Loucy (cell line): ENCODE data around the gene MYPN.

Experiments
- H2AFZ ChIP-seq: fragments of 200-600 bp; sonication (generic); 2 replicates; pipeline ENCODE4 v1.6.0; 2016; ENCODE audit warnings: antibody characterized with exemption, mild to moderate bottlenecking, low read length, moderate library complexity
- H3F3A ChIP-seq: fragments of 200-600 bp; 2 replicates; pipeline ENCODE4 v1.6.0; 2016; ENCODE audit warnings: antibody characterized with exemption, low read depth, mild to moderate bottlenecking
- H3K27me3 ChIP-seq: fragments of 200-600 bp; sonication (generic); 2 replicates; pipeline ENCODE4 v1.6.1; 2014; ENCODE audit warnings: low read length, mild to moderate bottlenecking; ENCODE audit not compliant: insufficient read depth, poor library complexity, severe bottlenecking
- H3K36me3 ChIP-seq: fragments of 200-600 bp; sonication (generic); 2 replicates; pipeline ENCODE4 v1.6.1; 2016; ENCODE audit warnings: low read length; ENCODE audit not compliant: insufficient read depth
- H3K4me1 ChIP-seq: fragments of 200-600 bp; sonication (generic); 2 replicates; pipeline ENCODE4 v1.5.1; 2014; ENCODE audit warnings: low read length, mild to moderate bottlenecking; ENCODE audit not compliant: insufficient read depth, poor library complexity, severe bottlenecking
- H3K4me2 ChIP-seq: fragments of 200-600 bp; sonication (generic); 2 replicates; pipeline ENCODE4 v1.6.0; 2014; ENCODE audit warnings: antibody characterized with exemption, low read length, low read depth, mild to moderate bottlenecking; ENCODE audit not compliant: poor library complexity, severe bottlenecking
- H3K4me3 ChIP-seq: fragments of 200-600 bp; sonication (generic); 2 replicates; pipeline ENCODE4 v1.5.1; 2014; ENCODE audit warnings: low read length, mild to moderate bottlenecking, mixed read lengths; ENCODE audit not compliant: poor library complexity, severe bottlenecking
- H3K79me2 ChIP-seq: fragments of 200-600 bp; sonication (generic); 2 replicates; pipeline ENCODE4 v1.6.1; 2014; ENCODE audit warnings: low read length; ENCODE audit not compliant: insufficient read depth
- H3K9ac ChIP-seq: fragments of 200-600 bp; sonication (generic); 2 replicates; pipeline ENCODE4 v1.6.0; 2014; ENCODE audit warnings: mild to moderate bottlenecking, low read depth, low read length, moderate library complexity; ENCODE audit not compliant: poor library complexity, severe bottlenecking
- H3K9me2 ChIP-seq: fragments of 200-600 bp; sonication (generic); replicated peaks from 2 replicates; pipeline ENCODE4 v1.6.1; 2016; ENCODE audit warnings: low read depth, low read length, mixed read lengths
- H3K9me3 ChIP-seq: fragments of 200-600 bp; sonication (generic); 2 replicates; pipeline ENCODE4 v1.6.1; 2014; ENCODE audit warnings: mild to moderate bottlenecking, antibody characterized with exemption, low read length, low read depth; ENCODE audit not compliant: insufficient read depth
- H4K20me1 ChIP-seq: fragments of 200-600 bp; sonication (generic); 2 replicates; pipeline ENCODE4 v1.6.0; 2014; ENCODE audit warnings: antibody characterized with exemption, low read length, mild to moderate bottlenecking; ENCODE audit not compliant: insufficient read depth, poor library complexity, severe bottlenecking
- EZH2phosphoT487 ChIP-seq: fragments of 200-600 bp; IDR thresholded peaks from 2 replicates; pipeline ENCODE4 v1.6.1; 2018; ENCODE audit warnings: antibody characterized with exemption, mild to moderate bottlenecking, moderate library complexity, borderline replicate concordance
- TF ChIP-seq, protein P1 (sequence below): fragments of 200-600 bp; sonication (generic); conservative IDR thresholded peaks from 2 replicates; pipeline ENCODE4 v1.5.1; 2014; ENCODE audit warnings: mild to moderate bottlenecking, antibody characterized with exemption, low read length

The MYPN gene

DNA sequence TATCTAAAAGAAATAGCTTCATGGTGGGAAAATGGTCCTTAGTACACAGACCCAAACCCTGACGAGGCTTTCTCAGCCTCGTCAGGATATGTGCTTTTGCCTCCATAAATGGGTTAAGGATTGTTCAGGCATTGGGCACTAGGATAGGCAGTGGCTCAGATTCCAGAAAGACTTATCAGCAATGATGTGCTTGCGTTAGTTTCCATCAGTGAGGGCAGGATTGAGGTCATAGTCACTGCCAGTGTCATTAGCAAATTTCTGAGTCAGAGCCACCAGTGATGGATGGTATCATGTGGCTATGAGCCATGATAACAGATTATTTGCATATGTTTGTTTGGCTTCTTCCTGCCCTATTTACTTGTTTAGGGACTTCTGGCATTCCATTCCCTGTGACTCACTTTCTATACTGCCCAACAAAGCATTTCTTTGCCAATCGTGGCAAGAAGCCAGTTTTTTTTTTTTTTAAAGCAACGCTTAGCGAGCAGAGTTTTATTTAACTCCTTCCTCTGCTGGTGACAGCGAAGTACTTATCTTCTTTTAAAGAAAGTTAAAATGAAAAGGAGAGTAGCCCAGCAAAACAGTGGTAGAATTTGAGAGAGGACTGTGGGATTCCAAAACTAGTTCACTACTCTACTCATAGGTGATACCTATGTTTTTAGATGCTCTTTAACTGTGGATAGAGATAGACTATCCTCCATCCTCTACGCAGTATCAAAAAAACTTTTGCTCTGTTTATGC, 44.4 kb downstream of the MYPN start:
- H3K4me2 ChIP-seq, result no peak overlapping the region

GRCh38 chr10:68154211-68154497, 44.9 kb downstream of the MYPN start:
- Histone ChIP-seq H3K36me3 (no peaks in the 10 kb centered on the region), H3K9me2 (no peaks in the 10 kb centered on the region), H3K4me2 (no peak overlapping the region), H2AFZ (no peak overlapping the region), H3K9ac (no peak overlapping the region), H3K4me1 (no peaks in the 10 kb centered on the region), H4K20me1 (no peaks in the 10 kb centered on the region), H3F3A (no peaks in the 10 kb centered on the region), H3K79me2 (no peaks in the 10 kb centered on the region), H3K27me3 (no peaks in the 10 kb centered on the region), H3K9me3 (no peaks in the 10 kb centered on the region), H3K4me3 (no peak overlapping the region)
- TF ChIP-seq, protein P1, sequence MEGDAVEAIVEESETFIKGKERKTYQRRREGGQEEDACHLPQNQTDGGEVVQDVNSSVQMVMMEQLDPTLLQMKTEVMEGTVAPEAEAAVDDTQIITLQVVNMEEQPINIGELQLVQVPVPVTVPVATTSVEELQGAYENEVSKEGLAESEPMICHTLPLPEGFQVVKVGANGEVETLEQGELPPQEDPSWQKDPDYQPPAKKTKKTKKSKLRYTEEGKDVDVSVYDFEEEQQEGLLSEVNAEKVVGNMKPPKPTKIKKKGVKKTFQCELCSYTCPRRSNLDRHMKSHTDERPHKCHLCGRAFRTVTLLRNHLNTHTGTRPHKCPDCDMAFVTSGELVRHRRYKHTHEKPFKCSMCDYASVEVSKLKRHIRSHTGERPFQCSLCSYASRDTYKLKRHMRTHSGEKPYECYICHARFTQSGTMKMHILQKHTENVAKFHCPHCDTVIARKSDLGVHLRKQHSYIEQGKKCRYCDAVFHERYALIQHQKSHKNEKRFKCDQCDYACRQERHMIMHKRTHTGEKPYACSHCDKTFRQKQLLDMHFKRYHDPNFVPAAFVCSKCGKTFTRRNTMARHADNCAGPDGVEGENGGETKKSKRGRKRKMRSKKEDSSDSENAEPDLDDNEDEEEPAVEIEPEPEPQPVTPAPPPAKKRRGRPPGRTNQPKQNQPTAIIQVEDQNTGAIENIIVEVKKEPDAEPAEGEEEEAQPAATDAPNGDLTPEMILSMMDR, result no peak
- no peak for TF ChIP-seq EZH2phosphoT487

More for the DNA sequence above, 44.4 kb downstream of the MYPN start:
- no peaks in the 10 kb centered on the region for H3F3A ChIP-seq
- H3K9ac ChIP-seq, result no peak overlapping the region
- no peaks in the 10 kb centered on the region for H3K9me2 ChIP-seq
- H3K4me1 ChIP-seq, result no peaks in the 10 kb centered on the region
- H3K79me2 ChIP-seq, result no peaks in the 10 kb centered on the region
- no peak overlapping the region for H3K4me3 ChIP-seq
- H3K36me3 ChIP-seq, result no peaks in the 10 kb centered on the region
- H3K9me3 ChIP-seq, result no peaks in the 10 kb centered on the region
- no peaks in the 10 kb centered on the region for H3K27me3 ChIP-seq
- H2AFZ ChIP-seq, result no peak overlapping the region
- H4K20me1 ChIP-seq, result no peaks in the 10 kb centered on the region
- TF ChIP-seq, protein P1, result no peak
- no peak for TF ChIP-seq EZH2phosphoT487

DNA sequence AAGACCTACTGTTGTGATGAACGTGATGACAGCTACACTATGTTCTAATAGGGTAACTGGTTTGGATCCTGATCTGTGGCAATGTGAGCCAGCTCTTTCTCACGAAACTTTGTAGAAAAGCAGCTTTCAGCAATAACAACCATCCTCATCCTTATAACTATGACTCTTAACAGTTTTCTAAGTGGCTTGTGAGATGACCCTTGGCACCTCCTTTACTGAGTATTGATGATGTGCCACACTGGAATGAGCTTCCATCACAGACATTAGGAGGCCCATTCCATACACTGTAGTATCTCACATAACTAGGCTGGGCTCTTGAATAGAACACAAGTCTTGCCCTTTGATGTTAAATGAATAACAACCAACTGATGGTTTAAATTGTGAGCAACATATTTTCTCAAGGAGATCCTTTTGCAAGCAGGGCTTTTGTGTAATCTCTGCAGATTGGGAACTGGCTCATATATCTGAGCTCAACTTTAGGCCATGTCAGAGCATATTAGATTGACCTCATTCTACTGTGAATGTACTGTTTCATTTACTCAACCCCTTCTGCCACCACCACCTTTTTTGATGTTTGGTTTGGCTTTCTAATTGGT, 46.4 kb downstream of the MYPN start:
- Histone ChIP-seq H3K4me3 (no peak overlapping the region), H2AFZ (no peak overlapping the region), H3K9me2 (no peaks in the 10 kb centered on the region), H3K79me2 (no peaks in the 10 kb centered on the region), H4K20me1 (no peaks in the 10 kb centered on the region), H3K9ac (no peak overlapping the region), H3K4me2 (no peak overlapping the region), H3K27me3 (no peaks in the 10 kb centered on the region), H3K36me3 (no peaks in the 10 kb centered on the region), H3K4me1 (no peaks in the 10 kb centered on the region), H3K9me3 (no peaks in the 10 kb centered on the region), H3F3A (no peaks in the 10 kb centered on the region)
- TF ChIP-seq, protein P1, result no peak
- no peak for TF ChIP-seq EZH2phosphoT487
